SH-SY5Y (cell line): ENCODE data around the gene IL24.

Experiments used
- GATA2 ChIP-seq: IDR thresholded peaks from 2 replicates; pipeline ENCODE4 v1.6.1; 2011; ENCODE audit warnings: mild to moderate bottlenecking, low read depth, low read length
- GATA3 ChIP-seq: IDR thresholded peaks from 2 replicates; pipeline ENCODE4 v1.6.1; 2011; ENCODE audit warnings: low read depth, mild to moderate bottlenecking, low read length, moderate library complexity

- TF ChIP-seq GATA3: no peak
- no peak for TF ChIP-seq GATA2
These were observed 49.3 kb upstream of the IL24 start for GRCh38 chr1:206847946-206848345.
